Endothelial cell (in vitro differentiated cells): Measurements from ENCODE around the gene ITGBL1. TPM values are rescaled to one million over a fixed set of nuclear protein-coding genes. Genes with fewer than 3 reads are reported as not detected.

Source experiments
- DNase-seq: peaks from one replicate; pipeline ENCODE4 v3.0.0; 2021; ENCODE audit warnings: low spot score
- H3K27ac Mint-ChIP-seq: one replicate; pipeline ENCODE4 v1.8.0; 2021; ENCODE audit warnings: mixed read lengths, inconsistent platforms; ENCODE audit not compliant: unreplicated experiment
- H3K27me3 Mint-ChIP-seq: one replicate; pipeline ENCODE4 v1.8.0; 2021; ENCODE audit warnings: mild to moderate bottlenecking, moderate library complexity, mixed read lengths, inconsistent platforms; ENCODE audit not compliant: unreplicated experiment
- H3K36me3 Mint-ChIP-seq: one replicate; pipeline ENCODE4 v1.8.0; 2021; ENCODE audit warnings: mild to moderate bottlenecking, low read depth, mixed read lengths, inconsistent platforms; ENCODE audit not compliant: unreplicated experiment
- H3K4me1 Mint-ChIP-seq: one replicate; pipeline ENCODE4 v1.8.0; 2021; ENCODE audit warnings: mild to moderate bottlenecking, mixed read lengths, inconsistent platforms; ENCODE audit not compliant: unreplicated experiment
- H3K4me3 Mint-ChIP-seq: one replicate; pipeline ENCODE4 v1.8.0; 2021; ENCODE audit warnings: mild to moderate bottlenecking, mixed read lengths, inconsistent platforms; ENCODE audit not compliant: unreplicated experiment
- H3K9me3 Mint-ChIP-seq: one replicate; pipeline ENCODE4 v1.8.0; 2021; ENCODE audit warnings: mixed read lengths, inconsistent platforms; ENCODE audit not compliant: unreplicated experiment
- total RNA-seq: library from RNA; stranded (reverse); fragmentation: NEBNext Ultra II Directional; extraction: Animal tissue kit (Norgen Biotek cat#: 25700); gene quantifications from one replicate; pipeline ENCODE4 v1.2.1, GENCODE V29; 2021; ENCODE audit not compliant: unreplicated experiment
- TF ChIP-seq, protein P1 (sequence below): fragments of 200-600 bp; sonication (generic); IDR thresholded peaks from one replicate; pipeline ENCODE4 v1.5.0; 2021; ENCODE audit warnings: antibody characterized with exemption; ENCODE audit not compliant: unreplicated experiment

ITGBL1 gene
- total RNA-seq, 1 donor from 2014 or later, result not detected

DNA sequence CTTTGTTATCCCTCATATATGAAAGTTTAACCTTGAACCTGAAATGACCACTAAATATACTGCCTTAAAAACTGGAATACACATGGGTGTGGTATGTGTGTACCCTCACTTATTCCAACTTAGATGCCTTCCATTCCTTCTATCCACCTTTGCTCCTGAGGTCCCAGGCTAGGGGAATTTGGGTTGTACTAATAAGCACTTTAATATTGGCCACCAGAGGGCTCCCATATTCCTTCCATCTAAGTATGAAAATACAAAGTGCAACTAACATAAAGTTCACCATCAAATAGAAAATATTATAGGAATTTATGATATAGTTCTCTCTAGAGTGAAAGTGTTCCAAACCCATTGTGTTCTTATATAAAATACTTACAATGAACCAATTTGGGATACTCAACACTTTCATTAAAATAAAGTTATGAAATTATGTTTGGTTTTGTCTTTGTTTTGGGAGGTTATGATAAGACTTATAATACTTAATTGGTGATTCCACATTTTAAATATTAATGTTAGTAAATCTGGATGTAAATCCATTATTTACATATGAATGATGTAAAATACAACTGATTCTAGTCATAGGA lies 62.3 kb downstream of the ITGBL1 start:
- DNase-seq, result peak; percentile 17
- no peaks in the 10 kb centered on the region for H3K36me3 Mint-ChIP-seq
- no peaks in the 10 kb centered on the region for H3K9me3 Mint-ChIP-seq
- no peaks in the 10 kb centered on the region for H3K27me3 Mint-ChIP-seq
- H3K4me3 Mint-ChIP-seq, result no peak overlapping the region
- no peak overlapping the region for H3K27ac Mint-ChIP-seq
- TF ChIP-seq, protein P1, sequence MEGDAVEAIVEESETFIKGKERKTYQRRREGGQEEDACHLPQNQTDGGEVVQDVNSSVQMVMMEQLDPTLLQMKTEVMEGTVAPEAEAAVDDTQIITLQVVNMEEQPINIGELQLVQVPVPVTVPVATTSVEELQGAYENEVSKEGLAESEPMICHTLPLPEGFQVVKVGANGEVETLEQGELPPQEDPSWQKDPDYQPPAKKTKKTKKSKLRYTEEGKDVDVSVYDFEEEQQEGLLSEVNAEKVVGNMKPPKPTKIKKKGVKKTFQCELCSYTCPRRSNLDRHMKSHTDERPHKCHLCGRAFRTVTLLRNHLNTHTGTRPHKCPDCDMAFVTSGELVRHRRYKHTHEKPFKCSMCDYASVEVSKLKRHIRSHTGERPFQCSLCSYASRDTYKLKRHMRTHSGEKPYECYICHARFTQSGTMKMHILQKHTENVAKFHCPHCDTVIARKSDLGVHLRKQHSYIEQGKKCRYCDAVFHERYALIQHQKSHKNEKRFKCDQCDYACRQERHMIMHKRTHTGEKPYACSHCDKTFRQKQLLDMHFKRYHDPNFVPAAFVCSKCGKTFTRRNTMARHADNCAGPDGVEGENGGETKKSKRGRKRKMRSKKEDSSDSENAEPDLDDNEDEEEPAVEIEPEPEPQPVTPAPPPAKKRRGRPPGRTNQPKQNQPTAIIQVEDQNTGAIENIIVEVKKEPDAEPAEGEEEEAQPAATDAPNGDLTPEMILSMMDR, result peak; percentile 78
- H3K4me1 Mint-ChIP-seq, result peaks cover 15% of the 10 kb centered on the region

DNA sequence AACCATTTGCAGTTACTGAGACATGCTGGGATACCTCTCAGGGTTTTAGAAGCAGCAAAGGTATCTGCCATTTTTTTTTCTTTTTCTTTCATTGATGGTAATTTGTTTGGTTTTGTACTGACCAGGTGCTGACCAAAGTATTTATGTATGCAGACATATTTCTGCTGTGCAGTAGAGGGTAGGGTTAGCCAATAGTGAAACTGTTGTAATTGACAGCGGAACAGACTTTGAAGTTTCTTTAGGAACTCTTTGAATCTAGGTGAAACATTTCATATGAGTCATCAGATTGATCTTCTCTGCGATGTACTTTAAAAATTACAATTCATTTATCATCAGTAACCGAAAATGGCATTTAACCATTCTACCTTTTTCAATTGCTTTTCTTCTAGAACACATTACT lies 63.0 kb downstream of the ITGBL1 start:
- H3K4me1 Mint-ChIP-seq, result peaks cover 19% of the 10 kb centered on the region

DNA sequence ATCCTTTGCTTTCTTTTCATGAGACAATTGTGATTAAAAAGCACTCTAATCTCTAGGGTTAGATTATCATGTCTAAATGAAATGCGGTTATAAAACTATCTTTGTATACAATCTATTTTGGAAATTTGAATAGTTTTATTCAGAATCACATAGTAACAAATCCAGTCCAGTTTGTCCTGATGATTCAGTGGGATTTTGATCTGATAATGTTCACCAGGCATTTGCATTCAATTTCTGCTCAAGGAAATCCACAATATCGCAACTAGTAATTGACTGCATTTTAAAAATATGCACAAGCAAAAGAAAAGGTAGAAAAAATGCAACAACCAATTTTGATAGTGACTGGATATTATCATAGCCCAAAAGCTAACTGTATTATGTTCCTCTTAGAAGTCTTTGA lies 63.8 kb downstream of the ITGBL1 start:
- no peak for DNase-seq
- TF ChIP-seq, protein P1, result no peak
- H3K4me3 Mint-ChIP-seq, result no peak overlapping the region
- peaks cover 25% of the 10 kb centered on the region for H3K4me1 Mint-ChIP-seq
- H3K36me3 Mint-ChIP-seq, result no peaks in the 10 kb centered on the region
- H3K9me3 Mint-ChIP-seq, result no peaks in the 10 kb centered on the region
- no peaks in the 10 kb centered on the region for H3K27me3 Mint-ChIP-seq
- H3K27ac Mint-ChIP-seq, result no peak overlapping the region

More for the DNA sequence above, 63.0 kb downstream of the ITGBL1 start:
- Mint-ChIP-seq H3K36me3 (no peaks in the 10 kb centered on the region), H3K4me3 (no peak overlapping the region), H3K27ac (no peak overlapping the region), H3K9me3 (no peaks in the 10 kb centered on the region), H3K27me3 (no peaks in the 10 kb centered on the region)
- TF ChIP-seq, protein P1, result no peak
- DNase-seq, result no peak

DNA sequence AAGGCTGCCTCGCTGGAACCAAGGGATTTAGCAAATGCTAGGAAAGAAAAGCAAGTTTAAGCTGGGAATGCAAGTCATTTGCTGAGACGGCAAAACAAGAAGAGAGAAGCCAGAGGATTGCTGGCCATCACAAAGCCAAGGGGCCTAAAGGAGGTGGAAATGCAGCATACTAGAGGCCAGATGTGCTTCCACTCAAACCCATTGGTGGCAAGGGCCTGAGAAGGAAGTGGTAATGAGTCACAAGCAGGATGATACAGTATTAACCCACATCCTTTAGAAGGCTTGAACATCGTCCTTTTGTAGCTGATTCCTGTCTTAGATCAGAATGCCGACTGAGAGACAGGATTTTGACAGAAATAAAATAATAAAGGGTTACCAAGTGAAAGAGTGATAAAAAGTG lies 68.2 kb downstream of the ITGBL1 start:
- no peaks in the 10 kb centered on the region for H3K36me3 Mint-ChIP-seq
- H3K27ac Mint-ChIP-seq, result no peak overlapping the region
- no peak for DNase-seq
- H3K4me1 Mint-ChIP-seq, result peaks cover 16% of the 10 kb centered on the region
- H3K9me3 Mint-ChIP-seq, result no peaks in the 10 kb centered on the region
- TF ChIP-seq, protein P1, result no peak
- H3K4me3 Mint-ChIP-seq, result no peak overlapping the region
- no peaks in the 10 kb centered on the region for H3K27me3 Mint-ChIP-seq

DNA sequence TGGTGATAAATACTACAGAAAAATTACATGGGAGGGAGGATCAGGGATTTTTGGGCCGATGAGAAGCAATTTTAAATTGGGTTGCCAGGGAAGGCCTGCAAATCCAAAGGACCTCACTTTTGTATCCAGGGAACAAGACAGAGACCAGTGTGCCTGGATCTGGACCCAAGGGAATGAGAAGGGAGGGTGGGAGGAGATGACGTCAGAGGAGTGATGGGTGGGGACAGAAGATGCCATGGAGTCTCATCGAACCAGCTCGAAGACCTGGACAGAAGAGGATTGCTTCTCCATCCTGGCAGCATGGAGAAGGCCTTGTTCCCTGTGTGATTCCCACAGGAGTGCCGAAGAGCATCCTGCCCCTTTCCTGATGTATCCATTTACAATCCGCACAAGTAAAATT lies 68.9 kb downstream of the ITGBL1 start:
- TF ChIP-seq, protein P1, result no peak
- no peak overlapping the region for H3K27ac Mint-ChIP-seq
- H3K36me3 Mint-ChIP-seq, result no peaks in the 10 kb centered on the region
- H3K4me3 Mint-ChIP-seq, result no peak overlapping the region
- DNase-seq, result no peak
- peaks cover 16% of the 10 kb centered on the region for H3K4me1 Mint-ChIP-seq
- no peaks in the 10 kb centered on the region for H3K27me3 Mint-ChIP-seq
- no peaks in the 10 kb centered on the region for H3K9me3 Mint-ChIP-seq
